Measurements from ENCODE around the gene CPD.
"Not testable (repeated sequence)": the region's sequence is repeated elsewhere in the genome, so short reads cannot be mapped to it uniquely, and the experiment has no call there.

Gene CPD

DNA sequence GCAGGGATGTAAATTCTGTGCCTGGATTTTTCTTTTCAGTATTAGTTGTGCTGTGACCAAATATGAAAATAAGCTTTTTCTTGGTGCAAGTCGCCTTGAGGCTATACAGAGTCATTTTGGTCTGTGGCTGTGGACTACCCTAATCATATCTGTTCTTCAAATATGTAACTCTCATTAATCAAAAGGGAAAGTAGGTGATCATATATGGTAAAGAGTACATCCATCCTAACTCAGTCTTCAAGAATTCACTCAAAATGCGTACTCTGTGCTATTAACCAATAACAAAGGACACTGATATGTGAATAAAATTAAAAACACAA is 2.6 kb downstream of the CPD start:
- DNase-seq (ENCODE audit: low read depth in 1 of 2, low spot score in 1 of 2) = no peak

GRCh38 chr17:30382345-30382744 is 3.6 kb downstream of the CPD start:
- DNase-seq (ENCODE audit: low read depth in 1 of 2, low spot score in 1 of 2) = no peak

DNA sequence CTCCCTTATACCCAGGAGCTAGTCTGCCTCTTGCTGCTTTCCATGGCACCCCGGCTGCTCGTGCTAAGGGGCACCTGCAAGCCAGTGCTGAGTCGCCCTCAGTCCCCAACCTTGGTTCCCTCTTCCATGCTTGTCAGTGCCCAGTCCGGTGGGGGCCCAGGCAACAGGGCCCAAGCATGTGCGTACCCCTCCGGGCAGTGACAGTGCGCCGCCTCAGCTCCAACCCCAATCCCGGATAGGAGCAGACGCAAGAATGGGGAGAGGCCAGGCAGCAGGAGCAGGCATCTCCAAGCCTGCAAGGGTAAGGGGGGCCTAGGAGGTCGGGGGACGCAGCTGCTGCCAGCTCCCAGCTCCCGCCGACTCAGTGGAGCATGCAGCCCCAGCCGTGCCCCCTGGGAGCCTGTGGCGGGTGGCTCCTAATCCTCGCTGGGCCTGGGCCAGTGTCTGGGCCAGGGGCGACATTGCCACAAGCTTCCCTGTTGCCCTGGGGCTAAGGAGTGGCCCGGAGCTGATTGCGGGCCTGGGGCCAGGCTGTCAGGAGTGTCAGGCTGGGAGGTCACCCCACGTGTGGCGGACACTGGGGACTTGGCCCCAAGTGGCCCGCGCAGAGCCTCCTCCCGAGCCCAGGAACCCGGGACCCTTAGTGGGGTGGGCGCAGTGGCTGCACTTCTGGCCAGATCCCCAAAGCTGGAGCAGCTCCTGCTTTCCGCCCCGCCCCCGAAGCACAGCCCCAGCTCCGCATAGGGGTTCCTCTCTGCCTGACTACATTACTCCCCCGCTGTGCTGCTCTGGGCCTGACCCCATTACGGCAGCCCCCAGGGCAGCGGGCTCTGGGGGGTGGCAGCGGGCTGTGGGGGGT is 9.8 kb downstream of the CPD start:
- no peak for DNase-seq (ENCODE audit: low read depth in 1 of 2, low spot score in 1 of 2)

- no peak for DNase-seq (ENCODE audit: low read depth in 1 of 2, low spot score in 1 of 2)
Observed at GRCh38 chr17:30389756-30390300, 11.1 kb downstream of the CPD start.

DNA sequence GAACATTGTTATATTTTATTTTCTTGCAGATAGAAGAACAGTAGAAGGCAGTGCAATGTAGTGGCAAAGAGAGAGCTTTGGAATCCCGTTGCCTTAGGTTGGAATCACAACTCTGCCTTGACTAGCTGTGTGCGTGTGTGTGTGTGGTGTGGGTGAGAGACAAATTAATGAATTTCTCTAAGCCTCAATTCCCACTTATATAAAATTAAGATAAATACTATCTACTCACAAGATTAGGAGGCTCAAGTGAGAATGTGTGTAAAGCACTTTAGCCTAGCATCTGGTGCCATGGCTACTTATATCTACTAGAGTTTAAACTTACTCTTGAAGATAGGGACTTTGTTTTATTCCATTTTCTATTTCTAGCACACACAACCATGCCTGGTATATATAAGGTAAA is 12.8 kb downstream of the CPD start:
- DNase-seq (ENCODE audit: low read depth in 1 of 2, low spot score in 1 of 2) = no peak

DNA sequence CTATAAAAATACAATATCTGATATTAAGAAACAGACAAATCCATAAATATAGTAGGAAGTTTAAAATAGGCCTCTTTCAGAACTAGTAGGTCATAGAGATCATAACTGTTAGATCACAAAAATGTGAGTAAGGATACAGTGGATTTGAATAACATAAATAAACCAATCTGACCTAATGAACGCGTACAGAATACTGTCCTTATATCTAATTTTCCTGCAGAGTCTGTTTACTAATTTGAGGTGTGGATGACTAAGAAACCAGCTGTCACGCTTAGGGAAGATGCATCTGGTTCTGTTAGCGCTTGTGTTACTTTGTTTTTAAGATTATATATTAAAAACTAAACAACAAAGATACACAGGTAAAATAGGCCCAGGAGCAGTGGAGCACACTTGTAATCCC is 14.8 kb downstream of the CPD start:
- no peak for DNase-seq (ENCODE audit: low read depth in 1 of 2, low spot score in 1 of 2)

- DNase-seq (ENCODE audit: low read depth in 1 of 2, low spot score in 1 of 2) = no peak
Observed at GRCh38 chr17:30393911-30394867, 15.5 kb downstream of the CPD start.

DNA sequence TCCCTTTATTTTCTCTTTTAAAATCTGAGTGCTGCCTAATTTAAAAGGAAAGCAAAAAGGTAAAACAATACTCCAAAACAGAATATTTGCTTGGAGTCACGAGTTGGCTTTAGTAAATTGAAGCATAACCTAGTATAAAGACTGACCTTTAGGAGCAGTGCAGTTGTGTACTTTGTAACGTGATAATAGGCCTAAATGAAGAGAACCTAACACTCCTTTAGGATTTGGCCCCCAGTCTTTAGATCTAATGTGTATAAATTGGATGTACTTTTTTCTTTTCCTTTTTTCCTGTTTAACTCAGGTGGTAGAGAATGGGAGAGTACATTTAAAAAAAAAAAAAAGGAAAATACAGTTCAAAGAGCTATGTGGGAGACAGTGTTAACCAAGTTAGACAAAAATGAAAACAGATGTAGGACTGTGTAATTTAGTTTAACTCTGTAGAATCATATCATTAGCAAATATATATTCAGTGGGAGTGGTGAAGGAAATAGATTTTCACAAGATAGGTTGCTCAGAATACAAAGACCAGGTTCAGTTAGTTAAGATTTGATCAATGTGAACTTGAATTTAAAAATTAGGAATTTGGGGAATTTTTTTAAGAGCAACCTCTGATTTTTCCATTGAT is 16.8 kb downstream of the CPD start:
- no peak for DNase-seq (ENCODE audit: low read depth in 1 of 2, low spot score in 1 of 2)

DNA sequence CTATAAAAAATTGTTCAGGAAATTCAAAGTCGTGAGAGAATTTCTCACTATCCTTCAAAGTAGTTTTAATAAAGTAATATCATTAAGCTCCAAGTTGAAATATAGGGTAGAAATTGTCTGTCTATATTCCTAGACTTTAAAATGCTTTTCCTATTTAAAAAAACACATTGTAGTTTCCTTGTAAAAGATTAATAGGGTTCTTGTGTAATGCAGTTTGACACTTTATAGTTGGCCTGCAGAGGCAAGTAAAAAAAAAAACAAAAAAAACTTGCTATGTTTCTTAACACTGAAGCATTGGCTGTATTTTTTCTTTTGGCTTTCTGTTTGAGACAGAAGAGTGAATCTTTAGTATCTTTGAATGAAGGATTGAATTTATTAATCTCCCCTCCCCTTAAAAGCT is 17.4 kb downstream of the CPD start:
- no peak for DNase-seq (ENCODE audit: low read depth in 1 of 2, low spot score in 1 of 2)

GRCh38 chr17:30396612-30397011 is 17.9 kb downstream of the CPD start:
- no peak for DNase-seq (ENCODE audit: low read depth in 1 of 2, low spot score in 1 of 2)

DNA sequence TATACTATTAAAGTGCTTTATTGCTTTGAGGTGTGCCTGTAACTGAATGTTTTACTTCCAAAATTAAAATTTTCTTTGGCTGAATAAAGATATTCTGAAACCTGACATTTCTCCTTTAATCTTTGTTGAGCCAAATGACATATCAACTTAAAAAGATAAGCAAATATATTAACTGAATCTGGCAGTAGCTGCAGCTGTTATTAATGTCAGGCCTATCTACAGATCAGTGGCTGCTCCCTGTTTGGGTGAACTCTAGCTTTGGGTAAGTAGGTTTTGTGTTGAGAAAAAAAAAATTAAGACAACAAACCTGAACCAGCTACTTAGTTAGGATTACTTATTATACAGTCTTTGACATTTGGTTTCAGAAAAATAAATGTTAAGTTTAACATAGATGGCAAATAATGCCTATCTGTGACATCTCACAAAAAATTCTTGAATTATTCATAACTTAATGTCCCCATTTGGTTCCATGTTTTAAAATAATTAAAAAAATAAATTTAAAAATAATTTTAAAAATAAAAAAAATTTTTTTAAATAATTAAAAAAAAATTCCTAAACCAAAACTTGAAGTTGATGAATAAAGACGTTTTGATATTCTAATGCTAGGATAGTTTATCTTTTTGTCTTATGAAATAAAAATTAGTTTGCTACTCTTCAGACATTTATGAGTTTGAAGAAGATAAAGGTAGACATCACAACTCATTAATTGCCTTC is 19.8 kb downstream of the CPD start:
- no peak for DNase-seq (ENCODE audit: low read depth in 1 of 2, low spot score in 1 of 2)

DNA sequence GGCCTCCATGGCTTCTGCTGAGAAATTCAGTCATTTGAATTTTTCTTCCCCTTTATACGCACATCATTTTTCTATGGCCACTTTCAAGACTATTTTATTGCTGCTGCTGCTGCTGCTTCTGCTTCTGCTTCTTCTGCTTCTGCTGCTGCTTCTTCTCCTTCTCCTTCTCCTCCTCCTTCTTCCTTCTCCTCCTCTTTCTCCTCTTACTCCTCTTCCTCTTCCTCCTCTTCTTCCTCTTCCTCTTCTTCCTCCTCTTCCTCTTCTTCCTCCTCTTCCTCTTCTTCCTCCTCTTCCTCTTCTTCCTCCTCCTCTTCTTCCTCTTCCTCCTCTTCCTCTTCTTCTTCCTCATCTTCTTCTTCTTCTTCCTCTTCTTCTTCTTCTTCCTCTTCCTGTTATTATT is 22.4 kb downstream of the CPD start:
- no peak for DNase-seq (ENCODE audit: low read depth in 1 of 2, low spot score in 1 of 2)

DNA sequence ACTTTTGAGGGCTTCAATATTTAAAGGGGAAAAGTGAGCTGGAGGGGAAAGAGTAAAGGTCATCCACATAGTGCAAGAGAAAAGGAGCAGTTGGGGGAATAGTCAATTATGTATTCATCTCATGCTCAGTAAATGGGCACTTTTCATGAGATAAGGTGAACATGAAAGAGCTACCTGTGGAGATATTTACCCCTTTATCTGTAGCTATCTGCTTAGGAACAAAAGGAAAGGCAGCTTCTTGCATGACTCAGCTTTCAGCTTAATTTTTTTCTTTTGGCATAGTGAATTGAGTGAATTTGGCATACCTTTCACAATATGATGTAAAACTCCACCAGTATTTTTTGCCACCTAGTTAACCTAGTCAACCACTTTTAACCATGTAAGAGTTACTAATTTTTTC is 26.4 kb downstream of the CPD start:
- DNase-seq (ENCODE audit: low read depth in 1 of 2, low spot score in 1 of 2) = no peak

DNA sequence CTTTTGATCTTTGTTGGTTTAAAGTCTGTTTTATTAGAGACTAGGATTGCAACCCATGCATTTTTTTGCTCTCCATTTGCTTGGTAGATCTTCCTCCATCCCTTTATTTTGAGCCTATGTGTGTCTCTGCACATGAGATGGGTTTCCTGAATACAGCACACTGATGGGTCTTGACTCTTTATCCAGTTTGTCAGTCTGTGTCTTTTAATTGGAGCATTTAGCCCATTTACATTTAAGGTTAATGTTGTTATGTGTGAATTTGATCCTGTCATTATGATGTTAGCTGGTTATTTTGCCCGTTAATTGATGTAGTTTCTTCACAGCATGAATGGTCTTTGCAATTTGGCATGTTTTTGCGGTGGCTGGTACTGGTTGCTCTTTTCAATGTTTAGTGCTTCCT is 31.9 kb downstream of the CPD start:
- DNase-seq (ENCODE audit: low read depth in 1 of 2, low spot score in 1 of 2) = not testable (repeated sequence)

DNA sequence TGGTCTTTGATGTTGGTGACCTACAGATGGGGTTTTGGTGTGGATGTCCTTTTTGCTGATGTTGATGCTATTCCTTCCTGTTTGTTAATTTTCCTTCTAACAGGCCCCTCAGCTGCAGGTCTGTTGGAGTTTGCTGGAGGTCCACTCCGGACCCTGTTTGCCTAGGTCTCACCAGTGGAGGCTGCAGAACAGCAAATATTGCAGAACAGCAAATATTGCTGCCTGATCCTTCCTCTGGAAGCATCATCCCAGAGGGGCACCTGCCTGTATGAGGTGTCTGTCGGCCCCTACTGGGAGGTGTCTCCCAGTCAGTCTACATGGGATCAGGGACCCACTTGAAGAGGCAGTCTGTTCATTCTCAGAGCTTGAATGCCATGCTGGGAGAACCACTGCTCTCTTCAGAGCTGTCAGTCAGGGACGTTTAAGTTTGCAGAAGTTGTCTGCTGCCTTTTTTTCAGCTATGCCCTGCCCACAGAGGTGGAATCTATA is 33.3 kb downstream of the CPD start:
- not testable (repeated sequence) for DNase-seq (ENCODE audit: low read depth in 1 of 2, low spot score in 1 of 2)

GRCh38 chr17:30413109-30413508 is 34.4 kb downstream of the CPD start:
- DNase-seq (ENCODE audit: low read depth in 1 of 2, low spot score in 1 of 2) = no peak

DNA sequence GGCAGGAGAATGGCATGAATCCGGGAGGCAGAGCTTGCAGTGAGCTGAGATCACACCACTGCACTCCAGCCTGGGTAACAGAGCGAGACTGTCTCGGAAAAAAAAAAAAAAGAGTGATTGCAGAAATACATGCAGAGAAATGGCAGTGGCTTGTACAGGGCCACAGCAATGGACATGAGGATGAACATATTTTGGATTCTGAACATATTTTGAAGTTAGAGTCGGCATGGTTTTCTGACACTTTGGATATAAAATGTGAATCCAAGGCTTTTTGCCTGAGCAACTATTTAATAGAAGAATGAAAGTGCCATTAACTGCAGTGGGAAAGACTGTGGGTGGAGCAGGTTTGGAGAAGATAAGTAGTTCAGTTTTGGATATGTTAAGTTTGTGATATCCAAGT is 35.8 kb downstream of the CPD start:
- no peak for DNase-seq (ENCODE audit: low read depth in 1 of 2, low spot score in 1 of 2)

DNA sequence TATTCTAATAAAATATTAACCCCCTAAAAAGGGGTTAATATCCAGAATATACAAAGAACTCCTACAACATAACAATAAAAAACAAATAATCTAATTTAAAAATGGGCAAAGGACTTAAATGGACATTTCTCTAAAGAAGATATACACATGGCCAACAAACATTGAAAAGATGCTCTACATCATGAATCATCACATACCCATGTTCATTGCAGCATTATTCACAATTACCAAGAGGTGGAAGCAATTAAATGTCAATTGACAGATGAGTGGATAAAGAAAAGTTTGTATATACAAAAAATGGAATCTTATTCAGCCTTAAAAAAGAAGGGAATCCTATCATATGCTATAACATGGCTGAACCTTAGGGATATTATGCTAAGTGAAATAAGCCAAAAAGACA is 36.8 kb downstream of the CPD start:
- no peak for DNase-seq (ENCODE audit: low read depth in 1 of 2, low spot score in 1 of 2)

DNA sequence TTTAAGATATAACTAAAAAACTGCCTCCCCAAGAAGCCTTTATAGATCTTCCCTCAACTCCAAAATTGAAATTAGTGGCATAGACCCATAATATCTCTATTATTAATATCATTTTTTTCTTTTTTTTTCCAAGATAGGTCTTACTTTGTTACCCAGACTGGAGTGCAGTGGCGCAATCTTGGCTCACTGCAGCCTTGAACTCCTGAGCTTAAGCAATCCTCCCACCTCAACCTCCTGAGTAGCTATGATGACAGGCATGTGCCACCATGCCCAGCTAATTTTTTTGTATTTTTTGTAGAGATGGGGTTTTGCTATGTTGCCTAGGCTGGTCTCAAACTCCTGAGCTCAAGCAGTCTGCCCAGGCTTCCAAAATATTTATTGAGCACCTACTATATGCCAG is 39.3 kb downstream of the CPD start:
- DNase-seq (ENCODE audit: low read depth in 1 of 2, low spot score in 1 of 2) = not testable (repeated sequence)

GRCh38 chr17:30421592-30421991 is 42.9 kb downstream of the CPD start:
- DNase-seq (ENCODE audit: low read depth in 1 of 2, low spot score in 1 of 2) = no peak

DNA sequence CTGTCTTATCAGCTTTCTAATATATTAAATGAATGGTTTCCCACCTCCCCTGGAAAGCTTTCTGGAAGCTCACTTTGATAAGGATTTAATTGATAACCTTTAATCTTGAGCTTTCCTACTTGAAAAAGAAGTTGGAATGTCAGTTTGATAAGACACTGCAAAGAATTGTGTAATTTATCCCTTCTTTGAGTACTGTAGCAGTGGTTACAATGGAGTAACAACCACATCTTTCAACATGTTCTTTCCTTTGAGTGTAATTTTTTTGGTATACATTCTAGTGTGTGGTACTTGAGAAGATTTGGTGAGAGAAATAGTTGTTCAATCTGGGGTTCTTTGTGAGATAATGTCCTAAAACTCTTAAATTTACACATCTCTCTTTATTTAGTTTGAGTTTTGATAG is 43.4 kb downstream of the CPD start:
- DNase-seq (ENCODE audit: low read depth in 1 of 2, low spot score in 1 of 2) = no peak

Data from stimulated activated CD4-positive, alpha-beta T cell treated with anti-CD3 and anti-CD28 coated beads, Interleukin-15, amount 100 ng/mL, for 1 hour (primary cell).